HG03139 (cell line): ENCODE data around the gene CHRNA9.
"Not testable (repeated sequence)": the region's sequence is repeated elsewhere in the genome, so short reads cannot be mapped to it uniquely, and the experiment has no call there.

Experiments used
- ATAC-seq: cut with Tn5 transposase; IDR thresholded peaks from one replicate; pipeline ENCODE4 v1.9.1; 2021; ENCODE audit not compliant: unreplicated experiment

Gene CHRNA9, protein sequence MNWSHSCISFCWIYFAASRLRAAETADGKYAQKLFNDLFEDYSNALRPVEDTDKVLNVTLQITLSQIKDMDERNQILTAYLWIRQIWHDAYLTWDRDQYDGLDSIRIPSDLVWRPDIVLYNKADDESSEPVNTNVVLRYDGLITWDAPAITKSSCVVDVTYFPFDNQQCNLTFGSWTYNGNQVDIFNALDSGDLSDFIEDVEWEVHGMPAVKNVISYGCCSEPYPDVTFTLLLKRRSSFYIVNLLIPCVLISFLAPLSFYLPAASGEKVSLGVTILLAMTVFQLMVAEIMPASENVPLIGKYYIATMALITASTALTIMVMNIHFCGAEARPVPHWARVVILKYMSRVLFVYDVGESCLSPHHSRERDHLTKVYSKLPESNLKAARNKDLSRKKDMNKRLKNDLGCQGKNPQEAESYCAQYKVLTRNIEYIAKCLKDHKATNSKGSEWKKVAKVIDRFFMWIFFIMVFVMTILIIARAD

GRCh38 chr4:40334591-40335524 is at the start of gene CHRNA9:
TSS of gene CHRNA9 (plus strand) at chr4:40335333. CDS start at chr4:40335468, 135 bp downstream.
- ATAC-seq: no peak

- no peak for ATAC-seq
These were observed 49.4 kb upstream of the CHRNA9 start for GRCh38 chr4:40285692-40286091.

- ATAC-seq: no peak
These were observed 46.6 kb upstream of the CHRNA9 start for GRCh38 chr4:40288566-40288965.

- no peak for ATAC-seq
These were observed 45.6 kb upstream of the CHRNA9 start for GRCh38 chr4:40289366-40290188.

GRCh38 chr4:40290611-40291186 is 44.4 kb upstream of the CHRNA9 start:
- ATAC-seq: not testable (repeated sequence)

GRCh38 chr4:40292313-40292759 is 42.8 kb upstream of the CHRNA9 start:
- no peak for ATAC-seq

DNA sequence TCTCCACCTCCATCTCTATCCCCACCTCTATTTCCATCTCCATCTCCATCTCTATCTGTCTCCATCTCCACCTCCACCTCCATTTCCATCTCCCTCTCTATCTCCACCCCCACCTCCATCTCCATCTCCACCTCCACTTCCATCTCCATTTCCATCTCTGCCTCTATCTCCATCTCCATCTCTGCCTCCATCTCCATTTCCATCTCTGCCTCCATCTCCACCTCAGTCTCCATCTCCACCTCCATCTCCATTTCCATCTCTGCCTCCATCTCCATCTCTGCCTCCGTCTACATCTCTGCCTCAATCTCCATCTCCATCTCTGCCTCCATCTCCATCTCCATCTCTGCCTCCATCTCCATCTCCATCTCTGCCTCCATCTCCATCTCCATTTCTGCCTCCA is 40.8 kb upstream of the CHRNA9 start:
- no peak for ATAC-seq

DNA sequence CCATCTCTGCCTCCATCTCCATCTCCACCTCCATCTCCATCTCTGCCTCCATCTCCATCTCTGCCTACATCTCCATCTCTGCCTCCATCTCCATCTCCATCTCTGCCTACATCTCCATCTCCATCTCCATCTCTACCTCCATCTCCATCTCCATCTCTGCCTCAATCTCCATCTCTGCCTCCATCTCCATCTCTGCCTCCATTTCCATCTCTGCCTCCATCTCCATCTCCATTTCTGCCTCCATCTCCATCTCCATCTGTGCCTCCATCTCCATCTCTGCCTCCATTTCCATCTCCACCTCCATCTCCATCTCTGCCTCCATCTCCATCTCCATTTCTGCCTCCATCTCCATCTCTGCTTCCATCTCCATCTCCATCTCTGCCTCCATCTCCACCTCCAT is 40.1 kb upstream of the CHRNA9 start:
- not testable (repeated sequence) for ATAC-seq

DNA sequence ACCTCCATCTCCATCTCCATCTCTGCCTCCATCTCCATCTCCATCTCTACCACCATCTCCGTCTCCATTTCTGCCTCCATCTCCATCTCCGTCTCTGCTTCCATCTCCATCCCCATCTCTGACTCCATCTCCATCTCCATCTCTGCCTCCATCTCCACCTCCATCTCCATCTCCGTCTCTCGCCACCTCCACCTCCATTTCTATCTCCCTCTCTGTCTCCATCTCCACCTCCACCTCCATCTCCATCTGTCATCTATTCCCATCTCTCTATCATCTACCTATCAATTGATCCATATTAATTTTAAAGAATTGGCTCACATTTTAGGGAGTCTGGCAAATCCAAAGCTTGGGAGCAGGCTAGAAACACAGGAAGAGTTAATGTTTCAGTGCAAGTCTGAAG is 39.6 kb upstream of the CHRNA9 start:
- ATAC-seq: no peak

- ATAC-seq: no peak
These were observed 36.0 kb upstream of the CHRNA9 start for GRCh38 chr4:40299126-40299525.

DNA sequence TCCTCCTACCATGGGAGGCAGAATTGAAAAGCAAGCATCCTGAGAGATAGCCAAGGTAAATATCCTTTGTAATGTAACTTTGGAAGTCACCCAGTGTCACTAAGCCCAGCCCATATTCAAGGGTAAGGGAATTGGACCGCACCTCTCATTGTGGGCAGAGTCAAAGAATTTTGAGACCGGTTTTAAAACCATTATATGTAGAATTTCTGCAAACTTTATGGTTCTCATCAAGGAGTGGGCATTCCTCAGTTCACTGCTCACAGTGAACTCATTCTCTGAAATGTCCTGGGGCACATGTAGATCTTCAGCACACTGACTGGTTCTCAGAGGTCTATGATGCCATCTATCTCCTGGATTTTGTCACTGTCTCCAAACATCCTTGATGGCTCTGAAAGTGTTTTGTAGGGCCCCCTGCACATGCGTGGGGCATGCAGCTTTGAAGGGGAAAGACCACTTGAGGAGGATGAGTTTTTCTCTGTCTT is 35.3 kb upstream of the CHRNA9 start:
- ATAC-seq: no peak

DNA sequence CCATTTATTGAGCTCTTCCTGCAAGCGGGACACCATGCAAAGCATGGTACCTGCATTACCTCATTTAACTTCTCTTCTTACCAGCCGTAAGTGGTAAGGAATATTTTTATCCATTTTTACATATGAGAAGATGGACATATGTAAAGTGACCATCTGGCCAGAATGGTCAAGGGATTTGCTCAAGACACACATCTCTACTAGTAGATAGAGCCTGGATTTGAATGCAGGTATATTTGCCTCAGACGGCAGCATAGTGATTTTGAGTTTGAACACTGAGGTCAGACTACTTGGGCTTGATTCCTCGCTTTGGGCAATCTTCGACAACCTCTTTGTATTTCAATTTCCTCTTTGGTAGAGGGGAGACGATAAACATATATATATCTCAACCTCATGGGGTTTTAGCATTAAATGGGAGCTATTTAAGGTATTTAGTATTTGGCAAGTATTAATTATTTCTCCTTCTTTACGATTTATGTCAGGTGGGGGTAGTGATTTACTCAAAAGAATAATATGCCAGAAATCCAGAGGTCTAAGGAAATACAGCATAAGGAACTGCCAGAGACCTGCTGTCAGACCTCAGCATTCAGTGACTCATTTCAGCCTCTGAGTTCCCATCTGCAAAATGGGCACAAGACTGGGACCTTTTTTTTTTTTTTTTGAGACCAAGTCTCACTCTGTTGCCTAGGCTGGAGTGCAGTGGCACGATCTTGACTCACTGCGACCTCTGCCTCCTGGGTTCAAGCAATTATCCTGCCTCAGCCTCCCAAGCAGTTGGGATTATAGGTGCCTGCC is 34.6 kb upstream of the CHRNA9 start:
- no peak for ATAC-seq

- peak; percentile 70 for ATAC-seq
These were observed 33.5 kb upstream of the CHRNA9 start for GRCh38 chr4:40301603-40302002.

GRCh38 chr4:40303751-40304150 is 31.4 kb upstream of the CHRNA9 start:
- ATAC-seq: no peak

DNA sequence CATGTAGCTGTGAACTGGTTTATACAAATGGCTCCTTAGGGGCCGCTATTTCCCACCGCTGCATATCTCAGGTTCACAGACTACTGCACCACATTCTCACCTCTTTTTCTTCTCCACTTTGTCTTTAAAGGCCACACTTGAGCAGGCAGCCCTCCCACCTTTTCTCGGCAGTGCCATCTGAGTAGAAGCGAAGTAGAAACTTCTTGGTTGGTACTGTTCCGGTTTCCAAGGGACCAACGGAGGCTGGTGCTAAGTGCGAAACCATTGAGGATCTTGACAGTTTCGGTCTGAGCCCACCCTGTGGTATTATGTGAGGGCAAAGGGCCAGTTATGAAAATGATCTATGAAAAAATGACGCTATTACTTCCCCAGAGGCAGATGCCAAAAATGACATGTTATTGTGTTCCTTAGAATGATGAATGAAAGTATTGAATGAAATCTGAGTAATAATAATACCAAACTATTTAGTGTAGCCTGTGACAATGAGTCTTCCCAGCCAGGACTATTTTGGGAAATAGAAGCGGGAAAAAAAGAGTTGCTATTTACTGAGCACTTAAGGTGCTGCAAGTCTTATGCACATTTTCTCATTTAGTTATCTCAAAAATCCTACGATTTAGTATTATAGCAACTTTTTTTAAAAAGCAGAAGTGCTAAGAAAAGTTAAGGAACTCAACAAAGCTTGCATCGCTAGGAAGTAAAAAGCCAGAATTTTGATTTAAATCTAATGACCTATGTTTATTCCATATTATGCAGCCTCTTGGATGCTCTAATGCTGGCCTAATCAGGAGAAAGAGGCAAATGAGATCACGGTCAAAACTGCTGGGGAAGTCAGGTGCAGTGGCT is 29.6 kb upstream of the CHRNA9 start:
- ATAC-seq: no peak

DNA sequence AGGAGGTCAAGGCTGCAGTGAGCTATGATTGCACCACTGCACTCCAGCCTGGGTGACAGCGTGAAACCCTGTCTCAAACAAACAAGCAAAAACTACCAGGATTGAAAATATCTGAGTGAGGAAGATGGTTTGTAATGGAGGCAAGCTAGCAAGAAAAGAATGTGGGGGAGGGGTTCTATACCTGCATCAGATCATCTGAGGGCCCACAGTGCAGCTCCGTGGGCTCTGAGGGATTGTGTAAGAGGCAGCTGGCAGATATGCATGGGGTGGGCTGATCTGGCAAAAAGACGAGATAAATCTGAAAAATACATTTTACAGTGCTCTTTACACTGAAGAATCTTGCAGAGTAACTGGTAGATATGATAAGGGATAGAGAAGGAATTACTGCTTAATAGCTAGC is 28.9 kb upstream of the CHRNA9 start:
- ATAC-seq: no peak

GRCh38 chr4:40306976-40307375 is 28.2 kb upstream of the CHRNA9 start:
- no peak for ATAC-seq

- no peak for ATAC-seq
These were observed 27.3 kb upstream of the CHRNA9 start for GRCh38 chr4:40307627-40308497.
